ENCODE measurements around the gene C9.
"Not testable (repeated sequence)": the region's sequence is repeated elsewhere in the genome, so short reads cannot be mapped to it uniquely, and the experiment has no call there.

The C9 gene

GRCh38 chr5:39319395-39319794 lies 44.9 kb downstream of the C9 start:
- no peak for DNase-seq

- DNase-seq: not testable (repeated sequence)
Measured at GRCh38 chr5:39316464-39316863, 47.8 kb downstream of the C9 start.

- no peak for DNase-seq
Measured at GRCh38 chr5:39315995-39316394, 48.3 kb downstream of the C9 start.

GRCh38 chr5:39314591-39314990 lies 49.7 kb downstream of the C9 start:
- no peak for DNase-seq

GRCh38 chr5:39309534-39309933 lies 54.8 kb downstream of the C9 start:
- DNase-seq: no peak

- no peak for DNase-seq
Measured at GRCh38 chr5:39302472-39302871, 61.8 kb downstream of the C9 start.

- no peak for DNase-seq
Measured at GRCh38 chr5:39301406-39301805, 62.9 kb downstream of the C9 start.

GRCh38 chr5:39299962-39300361 lies 64.3 kb downstream of the C9 start:
- DNase-seq: no peak

- no peak for DNase-seq
Measured at GRCh38 chr5:39294736-39295135, 69.6 kb downstream of the C9 start.

GRCh38 chr5:39284552-39284951 lies 79.7 kb downstream of the C9 start:
- DNase-seq: no peak

GRCh38 chr5:39283231-39283818 lies 81.0 kb downstream of the C9 start:
- DNase-seq: peak; percentile 45

- no peak for DNase-seq
Measured at GRCh38 chr5:39282561-39282960, 81.7 kb downstream of the C9 start.

GRCh38 chr5:39275865-39276264 lies 88.4 kb downstream of the C9 start:
- not testable (repeated sequence) for DNase-seq

GRCh38 chr5:39274398-39275085 lies 89.8 kb downstream of the C9 start:
- DNase-seq: no peak

- DNase-seq: no peak
Measured at GRCh38 chr5:39273314-39273954, 90.9 kb downstream of the C9 start.

GRCh38 chr5:39272869-39273231 lies 91.4 kb downstream of the C9 start:
- not testable (repeated sequence) for DNase-seq

GRCh38 chr5:39270225-39270848 lies 94.0 kb downstream of the C9 start:
- no peak for DNase-seq

GRCh38 chr5:39267186-39267585 lies 97.1 kb downstream of the C9 start:
- no peak for DNase-seq

- no peak for DNase-seq
Measured at GRCh38 chr5:39266442-39266841, 97.9 kb downstream of the C9 start.

GRCh38 chr5:39264528-39264927 lies 99.8 kb downstream of the C9 start:
- DNase-seq: no peak

GRCh38 chr5:39262981-39263380 lies 101.3 kb downstream of the C9 start:
- no peak for DNase-seq

GRCh38 chr5:39260095-39260494 lies 104.2 kb downstream of the C9 start:
- no peak for DNase-seq

- no peak for DNase-seq
Measured at GRCh38 chr5:39257554-39257953, 106.7 kb downstream of the C9 start.

Measured in activated naive CD4-positive, alpha-beta T cell treated with anti-CD3 and anti-CD28 coated beads, Interleukin-2, amount 50 U/mL, for 16 hours (primary cell).